ENCODE data around the gene TRAPPC2B.

The TRAPPC2B gene

DNA sequence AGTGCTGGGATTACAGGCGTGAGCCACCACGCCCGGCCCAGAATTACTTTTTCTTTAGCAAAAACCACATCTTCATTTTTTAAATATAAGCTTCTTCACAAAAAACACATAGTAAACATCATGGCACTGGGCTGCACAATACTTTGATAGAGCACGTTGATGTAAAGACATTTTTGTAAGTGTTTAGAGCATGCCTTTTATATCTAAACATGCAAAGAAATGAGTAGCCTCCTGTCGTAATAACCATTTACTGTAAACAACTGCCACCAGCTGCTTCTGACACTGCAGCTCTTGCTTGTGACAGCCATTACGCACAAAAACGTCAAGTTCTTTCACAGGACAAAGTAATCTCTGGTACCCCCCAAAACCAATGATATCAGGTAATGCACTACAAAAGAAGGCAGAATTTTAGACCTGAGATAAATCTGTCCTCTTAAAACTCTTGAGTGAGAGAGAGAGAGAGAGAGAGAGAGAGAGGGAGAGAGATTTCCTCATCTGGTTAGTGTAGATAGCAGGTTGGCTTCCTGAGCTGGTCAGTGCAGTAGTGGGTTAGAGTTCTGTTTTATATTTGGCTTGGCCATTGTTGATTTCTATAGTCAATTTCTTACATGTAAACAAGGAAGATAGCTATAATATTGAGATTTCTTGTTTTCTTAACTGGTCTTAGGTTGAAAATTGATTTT, 19.6 kb downstream of the TRAPPC2B start:
- Mint-ChIP-seq H3K27ac (no peak overlapping the region), H3K36me3 (ENCODE audit: insufficient read depth) (no peaks in the 10 kb centered on the region), H3K4me1 (ENCODE audit: low read depth in 2 of 2) (no peaks in the 10 kb centered on the region), H3K9me3 (peaks cover 10 to 13% of the 10 kb centered on the region in 2 donors), H3K27me3 (no peaks in the 10 kb centered on the region), H3K4me3 (no peak overlapping the region)
- ATAC-seq (replicated peaks) (no peak), DNase-seq (no peak)

DNA sequence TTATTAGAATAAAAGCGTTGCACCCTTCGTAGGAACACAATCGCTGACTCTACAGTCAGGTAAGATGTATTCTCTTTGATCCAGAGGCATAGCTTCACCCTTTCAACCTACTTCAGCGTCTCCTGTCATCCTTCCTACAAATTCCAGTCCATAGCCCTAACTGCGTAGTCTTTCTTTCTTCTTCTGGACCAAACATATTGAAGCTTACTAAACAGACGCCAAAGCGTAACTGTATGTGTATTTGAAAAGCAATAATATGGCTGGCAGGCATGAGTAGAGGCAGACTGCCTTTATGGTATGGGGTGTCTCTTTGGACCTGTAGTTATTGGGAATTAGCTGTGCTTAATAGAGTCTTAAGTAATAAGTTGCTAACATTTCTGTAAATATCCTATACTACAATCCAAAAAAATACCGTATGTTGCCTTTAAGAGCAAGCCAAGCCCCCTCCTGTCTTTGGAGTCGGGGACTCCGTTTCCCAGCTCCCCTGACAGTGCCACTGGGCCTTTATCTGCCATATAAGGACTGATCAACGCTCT, 25.9 kb downstream of the TRAPPC2B start:
- Mint-ChIP-seq H3K9me3 (peaks cover 3 to 11% of the 10 kb centered on the region in 2 donors), H3K36me3 (ENCODE audit: insufficient read depth) (peaks cover 19% of the 10 kb centered on the region), H3K27ac (peak overlapping the region; percentile 98 to 99), H3K27me3 (no peaks in the 10 kb centered on the region), H3K4me1 (ENCODE audit: low read depth in 2 of 2) (peaks cover 27 to 40% of the 10 kb centered on the region in 2 donors), H3K4me3 (peak overlapping the region; percentile 88 to 97)
- ATAC-seq (replicated peaks): no peak
- DNase-seq: no peak

DNA sequence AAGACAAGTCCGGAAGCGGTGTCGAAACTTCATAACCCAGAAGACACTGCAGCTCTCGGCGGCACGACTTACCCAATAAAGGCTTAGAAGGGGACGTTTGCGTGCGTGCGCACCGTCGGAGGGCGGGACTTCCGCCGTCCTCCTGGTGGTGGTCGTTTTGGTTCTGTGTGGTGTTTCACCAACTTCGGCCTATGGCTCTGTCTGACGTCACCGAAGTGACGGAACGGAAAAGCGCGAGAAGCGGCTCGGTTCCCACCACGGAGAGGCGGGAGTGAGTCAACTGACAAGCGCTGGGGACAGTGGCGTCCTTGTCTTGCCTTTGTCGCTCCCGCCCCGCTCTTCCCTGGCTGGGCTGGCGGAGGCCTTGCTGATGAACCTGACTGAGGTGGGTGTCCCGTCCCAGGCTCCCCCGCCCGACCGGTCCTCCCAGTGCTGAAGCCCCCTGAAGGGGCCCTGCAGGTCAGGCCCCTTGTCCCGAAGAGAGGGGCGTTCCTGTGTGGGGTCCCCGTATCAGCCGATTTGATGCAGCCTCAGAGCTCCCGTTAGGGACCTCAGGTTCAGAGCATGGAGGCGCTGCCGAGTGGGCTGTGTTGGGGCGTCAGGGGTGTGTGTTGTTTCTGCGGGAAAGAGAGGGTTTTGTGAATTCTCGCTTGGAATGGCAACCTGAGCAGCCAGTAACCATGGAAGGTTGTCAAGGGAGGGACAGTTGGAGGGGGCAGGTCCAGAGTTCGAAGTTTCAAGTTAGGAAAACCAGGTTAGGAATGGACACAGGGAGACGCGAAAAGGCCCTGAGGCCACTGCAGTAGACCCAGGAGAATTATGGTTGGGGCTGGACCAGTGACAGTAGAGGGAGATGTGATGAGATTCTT, 26.6 kb downstream of the TRAPPC2B start, which contains the start of gene ZNF548:
TSS of gene ZNF548 (plus strand) at position 125 of the 869 bp plus-strand sequence. CDS start at position 371, 246 bp downstream.
- peak; percentile 97 to 98 (median 97) for DNase-seq
- ATAC-seq (replicated peaks): peak; percentile 93
- Mint-ChIP-seq H3K36me3 (ENCODE audit: insufficient read depth) (peaks cover 24% of the 10 kb centered on the region), H3K9me3 (peaks cover 3 to 18% of the 10 kb centered on the region in 2 donors), H3K27me3 (no peaks in the 10 kb centered on the region), H3K4me3 (peak within 1 kb of the TSS; percentile 88 to 97), H3K27ac (peak within 1 kb of the TSS; percentile 98 to 99), H3K4me1 (ENCODE audit: low read depth in 2 of 2) (peaks cover 32 to 45% of the 10 kb centered on the region in 2 donors)

DNA sequence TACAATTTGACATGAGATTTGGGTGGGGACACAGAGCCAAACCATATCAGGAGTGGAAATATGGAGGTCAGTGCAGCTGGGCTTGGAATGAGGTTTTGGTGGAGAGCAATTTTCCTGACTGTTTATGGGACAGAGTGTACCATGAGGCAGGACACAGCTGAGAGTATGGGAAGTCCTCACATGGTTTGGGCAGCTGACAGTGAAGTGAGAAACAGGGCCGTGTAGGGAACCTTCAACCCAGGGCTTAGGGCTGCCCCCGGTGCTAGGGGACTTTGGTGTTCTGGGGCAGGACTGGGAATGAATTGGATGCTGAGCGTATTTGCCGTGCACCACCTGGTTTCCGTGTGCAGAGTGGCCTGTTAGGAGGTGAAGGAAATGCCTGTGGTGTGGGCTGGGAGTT, 32.4 kb downstream of the TRAPPC2B start:
- Mint-ChIP-seq H3K9me3 (peaks cover 18 to 42% of the 10 kb centered on the region in 2 donors), H3K4me1 (ENCODE audit: low read depth in 2 of 2) (peaks cover 27 to 36% of the 10 kb centered on the region in 2 donors), H3K27me3 (no peaks in the 10 kb centered on the region), H3K4me3 (no peak overlapping the region), H3K27ac (no peak overlapping the region), H3K36me3 (ENCODE audit: insufficient read depth) (peaks cover 41% of the 10 kb centered on the region)
- ATAC-seq (replicated peaks) (no peak), DNase-seq (no peak)

DNA sequence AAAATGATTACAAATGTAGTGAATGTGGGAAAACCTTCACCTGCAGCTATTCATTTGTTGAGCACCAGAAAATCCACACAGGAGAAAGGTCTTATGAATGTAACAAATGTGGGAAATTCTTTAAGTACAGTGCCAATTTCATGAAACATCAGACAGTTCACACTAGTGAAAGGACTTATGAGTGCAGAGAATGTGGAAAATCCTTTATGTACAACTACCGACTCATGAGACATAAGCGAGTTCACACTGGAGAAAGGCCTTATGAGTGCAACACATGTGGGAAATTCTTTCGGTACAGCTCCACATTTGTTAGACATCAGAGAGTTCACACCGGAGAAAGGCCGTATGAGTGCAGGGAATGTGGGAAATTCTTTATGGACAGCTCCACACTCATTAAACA, 35.5 kb downstream of the TRAPPC2B start:
- Mint-ChIP-seq H3K36me3 (ENCODE audit: insufficient read depth) (peaks cover 40% of the 10 kb centered on the region), H3K9me3 (peaks cover 18 to 42% of the 10 kb centered on the region in 2 donors), H3K27ac (no peak overlapping the region), H3K4me1 (ENCODE audit: low read depth in 2 of 2) (peaks cover 18 to 19% of the 10 kb centered on the region in 2 donors), H3K27me3 (no peaks in the 10 kb centered on the region), H3K4me3 (no peak overlapping the region)
- ATAC-seq (replicated peaks) (no peak), DNase-seq (no peak)

DNA sequence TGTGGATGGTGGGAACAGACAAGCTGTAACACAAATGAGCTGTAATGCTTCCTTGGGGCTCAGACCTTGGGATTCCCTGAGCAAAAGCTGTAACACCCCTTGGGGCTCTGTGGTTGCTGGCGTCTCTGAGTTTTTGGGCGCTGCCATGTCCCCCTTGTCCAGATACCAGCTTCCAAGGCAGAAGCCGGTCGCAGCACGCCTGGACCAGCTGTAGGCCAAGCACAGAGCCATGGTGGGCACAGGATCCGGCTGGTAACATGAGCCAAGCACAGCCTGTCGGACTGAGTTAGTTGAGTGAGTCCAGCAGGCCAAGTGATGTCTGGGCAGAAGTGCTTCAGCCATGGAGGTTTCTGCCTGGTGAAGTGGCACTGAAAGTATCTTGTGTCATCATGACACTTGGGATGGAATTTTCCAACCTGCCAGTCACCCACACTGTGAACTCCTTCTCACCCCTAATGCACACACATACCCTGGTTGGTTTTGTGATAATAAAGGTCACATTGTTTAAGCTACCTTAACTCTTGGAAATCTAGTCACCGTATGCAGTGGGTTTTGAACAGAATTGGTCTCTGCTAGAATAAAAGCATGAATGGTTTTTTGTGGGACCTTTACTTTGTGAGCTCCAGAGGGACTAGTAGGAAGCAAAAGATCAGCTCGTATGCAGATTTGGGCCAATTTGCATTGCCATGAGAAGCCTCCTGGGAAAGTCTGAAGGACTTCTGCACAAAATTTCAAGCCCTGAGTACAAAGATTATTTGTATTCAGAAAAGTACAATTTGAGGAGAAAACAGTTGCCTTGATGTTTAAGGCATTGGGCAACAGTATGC, 40.6 kb downstream of the TRAPPC2B start:
- ATAC-seq (replicated peaks): no peak
- no peak for DNase-seq
- Mint-ChIP-seq H3K27me3 (no peaks in the 10 kb centered on the region), H3K9me3 (peaks cover 0 to 4% of the 10 kb centered on the region in 2 donors), H3K4me1 (ENCODE audit: low read depth in 2 of 2) (peaks cover 0 to 3% of the 10 kb centered on the region in 2 donors), H3K36me3 (ENCODE audit: insufficient read depth) (peaks cover 2% of the 10 kb centered on the region), H3K27ac (no peak overlapping the region), H3K4me3 (no peak overlapping the region)

DNA sequence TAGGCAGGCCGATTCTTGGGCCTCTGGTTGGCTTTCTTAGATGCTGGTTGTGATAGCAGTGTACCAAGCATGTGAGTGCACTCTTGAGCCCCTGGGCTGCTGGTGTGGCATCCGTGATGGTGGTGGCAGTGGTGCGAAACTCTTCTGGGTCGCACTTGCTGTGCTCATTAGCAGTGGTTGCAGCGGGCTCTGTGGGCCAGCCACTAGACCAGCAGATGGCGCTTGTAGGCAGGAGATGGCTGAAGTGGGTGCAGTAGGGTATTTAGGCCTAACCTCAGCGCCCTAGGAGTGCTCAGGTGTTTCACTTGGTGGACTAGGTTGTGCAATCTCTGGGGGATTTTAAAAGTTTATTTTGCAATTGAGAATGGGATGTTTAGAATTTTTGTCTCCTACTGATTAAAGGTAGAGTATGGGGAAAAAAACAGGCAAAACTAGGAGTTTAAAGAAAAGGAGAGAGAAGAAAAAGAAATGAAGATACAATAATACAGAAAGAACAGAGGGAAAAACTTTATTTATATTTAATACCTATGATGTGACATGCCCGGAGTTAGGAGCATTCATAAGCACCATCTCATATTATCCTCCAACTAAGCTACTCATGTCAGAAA, 43.3 kb downstream of the TRAPPC2B start:
- no peak overlapping the region for H3K4me3 Mint-ChIP-seq
- H3K4me1 Mint-ChIP-seq (ENCODE audit: low read depth in 2 of 2): peaks cover 9 to 15% of the 10 kb centered on the region in 2 donors
- no peaks in the 10 kb centered on the region for H3K36me3 Mint-ChIP-seq (ENCODE audit: insufficient read depth)
- H3K27me3 Mint-ChIP-seq: no peaks in the 10 kb centered on the region
- peak overlapping the region in 1 of 2 donors; percentile 6 for H3K27ac Mint-ChIP-seq
- no peaks in the 10 kb centered on the region for H3K9me3 Mint-ChIP-seq
- DNase-seq (peak; percentile 50 to 67 (median 55)), ATAC-seq (replicated peaks) (peak; percentile 39)

DNA sequence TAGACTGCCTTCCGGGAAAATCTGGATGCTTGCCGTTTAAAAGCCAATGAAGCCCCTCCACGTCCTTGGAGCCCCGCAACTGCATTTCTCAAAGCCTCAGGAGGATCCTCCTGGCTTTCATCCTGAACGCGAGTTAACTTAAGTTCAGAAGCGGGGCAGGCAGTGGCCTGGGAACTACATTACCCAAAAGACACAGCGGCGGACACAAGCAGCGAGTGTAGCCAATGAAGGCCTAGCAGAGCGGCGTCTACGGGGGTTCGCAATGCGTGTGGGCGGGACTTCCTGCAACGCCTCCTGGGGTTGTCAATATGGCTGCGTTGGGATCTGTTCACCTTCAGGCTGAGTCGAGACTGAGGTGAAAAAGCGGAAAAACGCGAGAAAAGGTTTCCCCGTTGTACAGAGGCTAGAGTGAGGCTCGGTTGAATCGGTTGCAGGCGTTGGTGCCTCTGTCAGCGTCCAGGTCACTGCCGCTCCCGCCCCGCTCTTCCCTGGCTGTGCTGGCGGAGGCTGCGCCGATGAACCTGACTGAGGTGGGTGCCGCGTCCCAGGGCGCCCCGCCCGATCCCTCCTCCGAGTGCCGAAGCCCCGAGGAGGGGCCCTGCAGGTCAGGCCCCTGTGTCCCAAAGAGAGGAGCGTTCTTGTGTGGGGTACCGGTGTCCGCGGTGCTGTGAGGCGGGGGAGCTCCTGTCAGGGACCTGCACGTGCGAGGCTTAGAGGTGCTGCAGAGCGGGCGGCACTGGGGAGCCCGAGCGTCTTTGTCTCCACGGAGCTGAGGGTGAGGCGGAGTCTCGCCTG, 47.7 kb downstream of the TRAPPC2B start, which contains the start of gene ZNF17:
TSS of gene ZNF17 (plus strand) at position 285 of the 795 bp plus-strand sequence. CDS start 2,455 bp downstream, outside the sequence.
- Mint-ChIP-seq H3K4me1 (ENCODE audit: low read depth in 2 of 2) (peaks cover 22 to 42% of the 10 kb centered on the region in 2 donors), H3K4me3 (peak within 1 kb of the TSS; percentile 93 to 94), H3K27me3 (no peaks in the 10 kb centered on the region), H3K36me3 (ENCODE audit: insufficient read depth) (peaks cover 25% of the 10 kb centered on the region), H3K9me3 (peaks cover 7 to 11% of the 10 kb centered on the region in 2 donors), H3K27ac (peak within 1 kb of the TSS; percentile 90 to 91)
- ATAC-seq (replicated peaks): peak; percentile 100
- DNase-seq: peak; percentile 85 to 89 (median 86)
